Measurements from ENCODE around the gene PAX3. TPM values are rescaled to one million over a fixed set of nuclear protein-coding genes. Genes with fewer than 3 reads are reported as not detected.

PAX3 gene
- polyA plus RNA-seq, 4 donors = 0.24 TPM; not detected in 3

GRCh38 chr2:222311319-222311977, 12.7 kb upstream of the PAX3 start:
- no peak for DNase-seq (ENCODE audit: low read depth in 4 of 4, low spot score in 3 of 4)

GRCh38 chr2:222310747-222311318, 12.0 kb upstream of the PAX3 start:
- DNase-seq (ENCODE audit: low read depth in 4 of 4, low spot score in 3 of 4) = no peak

- no peak for DNase-seq (ENCODE audit: low read depth in 4 of 4, low spot score in 3 of 4)
These were observed 11.0 kb upstream of the PAX3 start for GRCh38 chr2:222309766-222310165.

- no peak for DNase-seq (ENCODE audit: low read depth in 4 of 4, low spot score in 3 of 4)
These were observed 10.6 kb upstream of the PAX3 start for GRCh38 chr2:222309361-222309760.

- DNase-seq (ENCODE audit: low read depth in 4 of 4, low spot score in 3 of 4) = no peak
These were observed 9.4 kb upstream of the PAX3 start for GRCh38 chr2:222307978-222308730.

- DNase-seq (ENCODE audit: low read depth in 4 of 4, low spot score in 3 of 4) = no peak
These were observed 8.5 kb upstream of the PAX3 start for GRCh38 chr2:222307143-222307756.

- DNase-seq (ENCODE audit: low read depth in 4 of 4, low spot score in 3 of 4) = no peak
These were observed 7.8 kb upstream of the PAX3 start for GRCh38 chr2:222306393-222307142.

- no peak for DNase-seq (ENCODE audit: low read depth in 4 of 4, low spot score in 3 of 4)
These were observed 7.0 kb upstream of the PAX3 start for GRCh38 chr2:222305516-222306392.

GRCh38 chr2:222304737-222305515, 6.1 kb upstream of the PAX3 start:
- no peak for DNase-seq (ENCODE audit: low read depth in 4 of 4, low spot score in 3 of 4)

- no peak for DNase-seq (ENCODE audit: low read depth in 4 of 4, low spot score in 3 of 4)
These were observed 5.3 kb upstream of the PAX3 start for GRCh38 chr2:222303828-222304736.

GRCh38 chr2:222303045-222303827, 4.4 kb upstream of the PAX3 start:
- no peak for DNase-seq (ENCODE audit: low read depth in 4 of 4, low spot score in 3 of 4)

GRCh38 chr2:222302178-222303018, 3.6 kb upstream of the PAX3 start:
- DNase-seq (ENCODE audit: low read depth in 4 of 4, low spot score in 3 of 4) = no peak

- no peak for DNase-seq (ENCODE audit: low read depth in 4 of 4, low spot score in 3 of 4)
These were observed 3.0 kb upstream of the PAX3 start for GRCh38 chr2:222301796-222302118.

- no peak for DNase-seq (ENCODE audit: low read depth in 4 of 4, low spot score in 3 of 4)
These were observed 2.4 kb upstream of the PAX3 start for GRCh38 chr2:222301053-222301795.

GRCh38 chr2:222300726-222301052, 1.9 kb upstream of the PAX3 start:
- no peak for DNase-seq (ENCODE audit: low read depth in 4 of 4, low spot score in 3 of 4)

All from left renal pelvis (tissue), 4 donors.